ENCODE results near the gene MSRB3.

The MSRB3 gene

GRCh38 chr12:65499167-65499566 is 220.7 kb downstream of the MSRB3 start:
- DNase-seq (ENCODE audit: low spot score), result no peak

DNA sequence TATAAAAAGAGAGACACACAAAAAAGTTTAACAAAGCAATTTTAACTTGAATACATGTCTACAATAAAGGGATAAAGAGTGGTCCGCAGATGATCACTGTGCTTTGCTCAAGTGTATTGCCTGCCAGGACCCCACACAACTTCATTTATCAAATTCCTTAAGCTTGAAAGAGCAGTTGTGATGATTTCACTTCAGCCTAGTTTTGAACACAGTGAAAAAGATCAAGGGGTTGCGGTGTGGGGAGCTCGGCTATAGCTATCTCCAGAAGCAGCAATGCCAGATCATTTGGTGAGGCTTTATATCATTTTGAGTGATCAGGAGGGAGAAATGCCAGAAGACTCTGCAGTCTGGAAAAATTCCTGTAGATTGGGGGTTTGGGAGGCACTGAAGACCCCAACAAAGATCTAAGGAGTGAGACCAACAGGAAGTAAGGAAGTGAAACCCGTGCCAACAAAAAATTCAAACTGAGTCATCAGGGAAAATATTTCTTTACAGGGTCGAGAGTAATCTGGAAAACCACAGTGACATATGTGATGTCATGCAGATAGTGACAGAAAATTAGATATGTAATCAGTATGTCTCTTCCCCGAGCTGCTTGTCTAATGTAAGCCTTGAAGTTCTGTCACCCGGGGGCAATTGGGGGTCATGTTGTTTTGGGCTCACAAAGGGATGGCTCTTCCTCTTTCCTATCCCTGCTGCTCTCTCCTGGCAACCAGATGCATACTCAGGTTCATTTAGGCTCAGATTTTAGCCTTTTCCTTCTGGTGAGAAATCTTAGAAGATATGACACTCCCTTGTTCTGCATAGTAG is 221.8 kb downstream of the MSRB3 start:
- no peak for DNase-seq (ENCODE audit: low spot score)

DNA sequence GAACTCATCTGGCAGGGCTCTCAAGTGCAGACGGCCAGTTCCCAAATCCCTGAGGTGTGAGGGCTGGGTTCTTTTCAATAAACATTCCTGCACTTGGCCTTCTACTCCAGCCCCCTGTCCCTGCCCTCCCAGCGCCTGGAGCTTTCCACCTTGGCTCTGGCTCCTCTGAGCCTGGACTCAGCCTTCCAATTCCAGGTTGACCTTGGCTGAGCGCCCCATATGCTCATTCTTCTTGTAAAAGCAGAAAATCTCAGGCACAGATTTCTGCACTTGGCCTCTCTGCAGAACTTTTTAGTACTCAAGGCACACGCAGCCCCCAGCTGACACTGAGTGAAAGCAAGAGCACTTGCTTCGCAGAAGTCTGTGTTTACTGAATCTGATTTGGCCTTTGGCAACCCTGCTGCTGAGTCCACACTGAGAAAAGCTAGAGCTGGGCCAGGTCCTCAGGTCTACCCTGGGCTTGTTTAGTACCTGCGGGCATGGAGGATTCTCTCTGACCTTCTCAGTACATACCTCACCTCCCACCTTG is 222.7 kb downstream of the MSRB3 start:
- DNase-seq (ENCODE audit: low spot score), result no peak

DNA sequence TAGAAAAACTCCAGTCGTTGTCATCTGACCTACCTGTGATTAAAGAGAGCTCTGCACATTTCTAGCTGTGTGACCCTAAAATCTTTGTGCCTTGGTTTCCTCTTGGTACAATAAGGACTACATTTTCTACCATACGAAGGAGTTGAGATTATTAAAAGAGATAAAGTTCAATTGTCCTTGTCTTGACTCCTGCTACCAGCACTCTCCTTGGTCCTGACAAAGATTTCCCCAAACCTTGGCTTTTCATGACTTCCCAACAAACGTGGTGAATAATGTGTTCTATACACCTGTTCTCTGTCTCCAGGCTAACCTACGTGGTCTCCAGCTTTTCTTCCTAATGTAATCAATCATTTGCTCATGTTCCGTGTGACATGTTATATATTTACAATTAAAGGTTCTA is 223.5 kb downstream of the MSRB3 start:
- no peak for DNase-seq (ENCODE audit: low spot score)

DNA sequence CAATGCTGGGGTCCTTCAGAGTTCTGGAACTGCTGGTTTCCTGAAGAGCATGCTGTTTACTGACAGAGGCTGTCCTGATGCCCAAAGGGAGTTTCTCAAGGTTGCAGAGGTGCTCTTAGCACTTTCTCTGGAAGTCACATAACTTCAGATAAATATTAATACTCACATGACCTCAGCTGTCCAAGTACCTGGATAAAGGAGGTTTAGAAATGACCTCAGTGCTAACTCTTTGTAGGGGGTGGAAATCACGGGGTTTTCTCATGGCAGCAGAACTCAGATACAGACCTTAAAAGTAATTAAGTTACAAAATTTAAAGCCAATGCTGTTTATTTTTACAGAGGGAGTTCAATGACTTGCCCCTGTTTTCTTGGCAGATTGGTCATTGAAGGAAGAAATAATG is 225.9 kb downstream of the MSRB3 start:
- no peak for DNase-seq (ENCODE audit: low spot score)

DNA sequence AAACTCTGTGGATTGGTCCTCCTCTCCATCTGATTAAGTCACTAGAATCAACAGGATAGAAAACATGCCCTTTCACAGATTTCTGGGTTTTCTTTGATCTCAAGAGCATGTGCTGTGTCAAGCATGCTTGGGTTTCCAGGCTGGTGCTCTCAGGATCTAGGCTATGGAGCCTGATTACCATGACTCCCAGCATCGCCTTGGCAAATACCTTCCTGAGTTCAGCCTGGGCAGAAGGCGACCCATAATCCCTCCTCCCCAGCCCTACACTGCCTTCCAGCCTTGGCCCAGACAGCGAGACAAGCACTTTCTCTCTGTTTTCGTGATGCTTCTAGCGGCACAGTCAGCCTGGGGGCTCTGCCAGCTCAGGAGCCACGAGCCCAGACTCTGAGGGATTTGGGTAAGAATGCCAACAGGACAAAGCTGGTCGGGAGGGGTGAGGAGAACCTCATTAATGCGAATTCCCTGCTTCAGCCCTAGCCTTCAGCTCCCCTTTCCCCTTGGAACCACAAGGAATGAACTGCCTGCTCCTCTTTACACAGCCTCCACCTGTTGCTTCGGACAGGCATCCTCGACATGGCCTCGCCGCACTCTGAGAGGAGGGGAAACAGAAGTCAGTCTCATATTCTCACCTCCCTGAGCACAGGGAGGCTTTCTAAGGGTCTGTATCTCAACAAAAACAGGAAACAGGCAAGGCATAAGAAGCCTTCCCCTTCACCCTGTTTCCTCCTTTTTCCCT is 227.1 kb downstream of the MSRB3 start:
- no peak for DNase-seq (ENCODE audit: low spot score)

DNA sequence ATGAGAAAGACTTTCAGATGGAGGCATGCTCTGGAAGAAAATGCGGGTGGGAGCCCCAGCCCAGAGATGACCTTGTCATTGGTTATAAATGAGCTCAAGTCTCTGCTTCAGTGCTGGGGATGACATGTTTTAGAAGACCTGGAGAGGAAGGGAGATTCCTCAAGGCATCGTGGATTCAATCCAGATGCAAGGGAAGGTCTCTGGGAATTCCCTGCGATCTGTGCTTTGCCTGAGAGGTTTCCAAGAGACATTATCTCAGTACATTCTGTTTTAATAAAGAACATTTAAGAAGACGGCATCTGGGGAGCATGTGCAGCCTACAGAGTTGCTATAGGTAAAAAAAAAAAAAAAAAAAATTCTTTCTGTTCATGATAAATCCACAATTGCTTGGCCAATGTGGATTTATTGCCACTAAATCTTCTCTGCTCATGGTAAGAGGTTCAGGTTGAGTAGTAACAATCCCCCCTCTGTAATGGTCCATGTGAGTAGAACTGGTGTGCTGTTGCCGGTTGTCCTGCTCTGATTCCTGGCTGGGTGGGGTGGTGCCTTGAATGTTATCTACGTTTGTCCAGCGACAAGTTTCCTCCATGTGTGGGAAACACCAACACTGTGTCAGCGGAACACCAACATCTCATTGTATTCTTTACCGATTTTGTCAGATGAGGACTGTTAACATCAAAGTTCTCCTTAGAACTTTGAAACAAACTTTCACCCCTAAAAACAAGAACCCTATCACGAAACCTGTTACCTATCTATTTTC is 230.0 kb downstream of the MSRB3 start:
- DNase-seq (ENCODE audit: low spot score), result no peak

DNA sequence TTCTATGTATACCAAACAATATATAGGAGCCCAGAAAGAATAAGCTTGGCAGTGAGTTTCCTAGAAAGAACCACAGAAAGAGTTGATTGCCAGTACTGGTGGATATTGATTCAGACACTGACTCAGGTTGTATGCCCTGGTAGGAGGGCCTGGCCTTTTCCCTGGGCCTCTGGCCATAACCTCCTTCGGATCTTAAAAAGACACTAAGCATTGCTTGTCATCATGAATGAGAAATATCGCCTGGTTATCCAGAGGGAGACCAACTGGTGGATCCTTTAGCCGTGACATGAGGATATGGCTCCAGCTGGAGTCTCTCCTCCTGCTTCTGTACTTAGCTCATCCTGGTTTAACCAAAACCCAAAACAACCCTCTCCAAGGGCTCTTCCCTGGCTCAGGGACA is 231.5 kb downstream of the MSRB3 start:
- no peak for DNase-seq (ENCODE audit: low spot score)

DNA sequence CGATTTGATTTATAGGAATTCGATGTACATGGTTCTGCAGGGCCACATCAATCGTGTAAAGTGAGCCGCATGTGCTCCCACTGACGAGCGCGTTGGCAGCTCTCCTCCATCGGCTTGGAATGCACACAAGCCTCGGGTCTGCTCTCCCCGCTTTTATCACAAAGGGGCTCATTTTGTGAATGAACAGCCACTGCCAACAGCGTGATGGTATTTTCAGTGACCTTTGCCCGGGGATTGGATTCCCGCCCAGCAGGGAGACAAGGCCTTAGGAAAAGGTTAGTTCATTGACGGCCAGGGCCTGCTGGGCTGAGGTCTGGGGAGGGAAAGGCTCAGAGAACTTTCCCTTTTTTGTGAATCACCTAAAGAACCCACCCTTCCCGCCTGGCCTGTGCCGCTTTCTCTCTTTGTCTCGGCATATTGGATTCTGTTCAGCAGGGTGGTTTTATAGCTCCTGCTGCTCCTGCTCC is 232.1 kb downstream of the MSRB3 start:
- DNase-seq (ENCODE audit: low spot score), result peak; percentile 63

DNA sequence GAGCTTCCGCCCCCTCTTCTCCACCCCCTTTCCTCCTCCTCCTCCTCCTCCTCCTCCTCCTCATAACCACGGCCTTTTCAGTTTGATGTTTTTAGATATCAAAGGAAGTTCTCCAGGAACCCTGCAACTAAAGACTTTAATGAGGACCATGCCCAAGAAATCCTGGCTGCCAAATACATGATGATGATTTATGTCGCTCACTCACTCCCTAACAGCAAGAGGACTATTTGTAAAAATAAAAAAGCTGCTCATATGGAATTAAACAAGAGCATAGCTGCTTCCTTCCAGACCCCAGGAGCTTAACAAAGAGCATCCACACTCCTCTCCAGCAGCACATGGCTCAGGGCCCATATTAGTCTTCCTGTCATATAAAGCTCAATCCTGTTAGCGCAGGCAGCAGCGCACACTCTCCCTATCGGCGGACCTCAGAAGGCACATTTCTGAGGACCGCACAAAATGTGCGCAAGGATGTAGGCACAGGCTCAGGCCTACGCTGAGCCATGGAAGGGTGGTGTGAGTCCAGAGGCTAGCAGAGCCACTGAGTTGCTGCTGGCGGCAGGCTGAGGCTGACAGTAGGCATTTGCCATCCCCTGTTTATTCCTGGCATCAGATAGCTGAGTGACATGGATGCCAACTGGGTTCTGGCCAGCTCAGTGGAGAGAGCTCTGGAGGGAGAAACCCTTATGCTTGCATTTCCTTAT is 232.8 kb downstream of the MSRB3 start:
- DNase-seq (ENCODE audit: low spot score), result no peak

DNA sequence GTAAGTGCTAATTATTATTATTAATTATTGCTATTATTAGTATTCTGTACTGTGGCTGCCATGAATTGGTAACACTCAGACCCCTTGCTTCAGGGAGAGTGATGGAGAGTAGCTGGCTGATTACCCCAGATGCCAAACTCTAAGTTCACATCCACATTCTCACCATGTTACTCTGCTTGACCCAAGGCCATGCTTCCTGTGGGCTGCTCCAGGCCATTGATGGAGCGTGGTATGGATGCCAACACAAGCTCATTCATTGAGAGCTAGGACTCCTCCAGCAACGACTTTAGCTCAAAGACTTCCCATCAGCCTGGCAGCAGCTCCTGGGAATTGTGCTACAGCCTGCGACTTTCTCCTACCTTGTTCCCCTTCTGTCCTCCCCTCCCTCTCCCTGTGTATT is 233.4 kb downstream of the MSRB3 start:
- no peak for DNase-seq (ENCODE audit: low spot score)
